GM18858 (cell line): ENCODE data around the gene BLOC1S4.

Experiments used
- ATAC-seq: cut with Tn5 transposase; IDR thresholded peaks from one replicate; pipeline ENCODE4 v1.9.1; 2021; ENCODE audit not compliant: unreplicated experiment

BLOC1S4 gene

GRCh38 chr4:6761649-6762615 is 46.0 kb downstream of the BLOC1S4 start:
- no peak for ATAC-seq

DNA sequence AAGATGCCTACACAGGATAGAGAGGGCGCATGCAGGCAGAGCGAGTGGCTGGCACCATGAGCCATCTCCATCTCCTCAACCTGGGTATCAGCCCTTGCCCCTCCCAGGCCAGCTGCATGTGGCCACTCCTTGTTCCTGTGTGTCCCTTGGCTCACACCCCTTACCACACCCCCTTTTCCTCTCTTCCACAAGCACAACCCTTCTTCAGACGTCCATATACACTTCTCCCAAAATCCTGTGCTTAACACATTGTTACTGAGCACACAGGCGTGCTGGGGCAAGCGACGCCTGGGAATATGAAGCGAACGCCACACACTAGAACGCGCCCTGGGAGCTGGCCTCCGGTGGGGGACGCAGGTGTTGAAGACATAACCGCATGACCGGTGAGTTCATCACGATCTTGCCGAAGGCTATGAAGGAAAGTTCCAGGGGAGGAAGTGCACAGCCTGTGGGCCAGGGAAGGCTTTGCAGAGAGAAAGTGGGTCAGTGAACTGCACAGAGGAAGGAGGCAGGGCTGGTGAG is 47.4 kb downstream of the BLOC1S4 start:
- ATAC-seq, result no peak

GRCh38 chr4:6764976-6765620 is 49.1 kb downstream of the BLOC1S4 start:
- no peak for ATAC-seq

DNA sequence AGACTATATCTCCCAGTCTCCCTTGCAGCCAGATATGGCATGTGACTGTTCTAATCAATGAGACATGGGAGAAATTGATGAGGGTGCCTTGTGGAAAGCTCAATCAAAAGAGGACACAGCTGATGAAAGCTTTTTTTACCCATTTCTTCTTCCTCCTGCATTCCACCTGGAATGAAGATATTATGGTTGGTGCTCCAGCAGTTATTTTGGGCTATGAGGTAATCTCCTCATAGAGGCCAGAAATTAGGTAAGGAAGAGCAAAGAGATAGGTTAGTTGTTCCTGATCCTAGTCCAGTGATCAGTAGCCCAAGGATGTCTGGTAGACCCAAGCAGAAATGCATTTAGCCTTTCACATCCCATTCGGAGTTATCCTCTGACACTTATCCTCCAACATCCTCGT is 49.7 kb downstream of the BLOC1S4 start:
- ATAC-seq, result no peak
